ENCODE results near the gene RNF220. TPM values are rescaled to one million over a fixed set of nuclear protein-coding genes. Genes with fewer than 3 reads are reported as not detected.

The RNF220 gene
- total and polyA plus RNA-seq, 2 donors (not counting 3 experiments of a cell fraction or from before 2014, with no cell fraction given), result 62.7 to 66.6 TPM

GRCh38 chr1:44464361-44464760 lies 59.3 kb downstream of the RNF220 start:
- ChIA-PET POLR2A (no interaction called here), CTCF (interaction anchor here (0.8 to 1.4 kb wide), 4 partner anchors 12 to 86 kb away, joined by 3 to 5 read pairs (median 4); no protein-coding TSS in a partner anchor)
- Histone ChIP-seq H3K4me2 (ENCODE audit: insufficient read depth, low read length) (no peak overlapping the region), H3K9me1 (replicated peaks; ENCODE audit: control insufficient read depth, extremely low read depth, insufficient read depth, low read length) (no peaks in the 10 kb centered on the region), H3K9me3 (replicated peaks; ENCODE audit: control insufficient read depth, insufficient read depth, low read length) (no peaks in the 10 kb centered on the region), H3K79me2 (ENCODE audit: control insufficient read depth, insufficient read depth, low read length) (no peaks in the 10 kb centered on the region), H3K27ac (ENCODE audit: insufficient read depth, low read depth, low read length) (no peak overlapping the region), H3K9ac (replicated peaks; ENCODE audit: extremely low read depth, insufficient read depth, low read length) (no peak overlapping the region), H3K36me3 (ENCODE audit: control insufficient read depth in 2 of 2, extremely low read depth in 1 of 2, insufficient read depth in 2 of 2, low read length in 2 of 2) (no peaks in the 10 kb centered on the region), H3K27me3 (ENCODE audit: control insufficient read depth in 2 of 2, insufficient read depth in 2 of 2, low read length in 2 of 2) (peaks cover 9 to 22% of the 10 kb centered on the region in 2 experiments), H3K4me1 (ENCODE audit: control insufficient read depth, extremely low read depth, insufficient read depth, low read length) (no peaks in the 10 kb centered on the region), H2AFZ (ENCODE audit: low read depth, low read length) (no peak overlapping the region), H4K20me1 (replicated peaks; ENCODE audit: control insufficient read depth, extremely low read depth, insufficient read depth, low read length) (no peaks in the 10 kb centered on the region), H3K4me3 (replicated peaks in 1 of 3; ENCODE audit: insufficient read depth in 1 of 3, low read depth in 1 of 3, low read length in 3 of 3) (no peak overlapping the region)
- no peak for FAIRE-seq
- no peak for DNase-seq (ENCODE audit: low read depth, low spot score)
- BruUV-seq (replicated peaks), result no TSS peak
- no peak for TF ChIP-seq JUN (IDR thresholded peaks at IDR 0.05; ENCODE audit: borderline replicate concordance, insufficient read depth, insufficient read length, low read depth)
- TF ChIP-seq GATA2 (IDR thresholded peaks at IDR 0.05; ENCODE audit: insufficient read depth, insufficient read length, low read depth, low read length), result no peak
- TF ChIP-seq POLR2AphosphoS5 (IDR thresholded peaks at IDR 0.05; ENCODE audit: insufficient read depth, low read depth, low read length), result no peak
- no peak for TF ChIP-seq CTCF (IDR thresholded peaks at IDR 0.05; ENCODE audit: extremely low read depth in 1 of 2, insufficient read depth in 1 of 2, low read depth in 1 of 2, low read length in 2 of 2)
- TF ChIP-seq FOS (IDR thresholded peaks at IDR 0.05; ENCODE audit: borderline replicate concordance, insufficient read depth, low read length), result no peak
- no peak for TF ChIP-seq POLR2A (IDR thresholded peaks at IDR 0.05; ENCODE audit: low read depth, low read length)
- TF ChIP-seq MYC (IDR thresholded peaks at IDR 0.05; ENCODE audit: low read depth, low read length), result no peak
- TF ChIP-seq, protein P1, sequence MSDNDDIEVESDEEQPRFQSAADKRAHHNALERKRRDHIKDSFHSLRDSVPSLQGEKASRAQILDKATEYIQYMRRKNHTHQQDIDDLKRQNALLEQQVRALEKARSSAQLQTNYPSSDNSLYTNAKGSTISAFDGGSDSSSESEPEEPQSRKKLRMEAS (IDR thresholded peaks at IDR 0.05; ENCODE audit: insufficient read depth, insufficient read length), result no peak
- TF ChIP-seq EZH2 (IDR thresholded peaks at IDR 0.05; ENCODE audit: borderline replicate concordance, low read depth, low read length, severe bottlenecking), result no peak
- dilution Hi-C loops (cut with MboI; ENCODE audit: extremely low pct_ligation_motif_present, low sequenced_read_pairs), result no loop called here
- intact Hi-C loops (cut with micrococcal nuclease), result no loop called here
